Measurements from ENCODE around the gene LCE2B.
A peak's percentile ranks its signal among the peaks of the same experiment; 100 is the strongest.
"Not testable (repeated sequence)": the region's sequence is repeated elsewhere in the genome, so short reads cannot be mapped to it uniquely, and the experiment has no call there.

The LCE2B gene, protein sequence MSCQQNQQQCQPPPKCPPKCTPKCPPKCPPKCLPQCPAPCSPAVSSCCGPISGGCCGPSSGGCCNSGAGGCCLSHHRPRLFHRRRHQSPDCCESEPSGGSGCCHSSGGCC

DNA sequence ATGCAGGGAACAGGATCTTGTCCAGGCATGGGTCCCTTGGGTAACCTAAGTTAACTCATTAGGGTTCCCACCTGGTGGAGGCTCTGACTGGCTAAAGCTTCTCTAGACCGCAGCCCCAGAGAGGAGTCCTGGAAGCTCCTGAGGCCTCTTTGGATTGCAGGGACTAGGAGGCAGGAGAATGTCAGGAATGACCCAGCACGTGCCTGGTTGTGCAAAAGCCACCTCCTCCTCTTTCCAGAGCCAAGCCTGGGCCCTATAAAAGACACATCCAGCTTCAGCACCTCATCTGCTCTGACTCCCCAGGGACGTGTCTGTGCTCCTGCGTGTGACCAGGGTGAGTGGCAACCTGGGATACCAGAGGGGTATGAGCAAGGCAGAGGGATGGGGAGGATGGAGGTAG, at the start of gene LCE2B:
Gene LCE2B, plus strand, starts transcription at position 301 of the 400 bp plus-strand sequence. CDS start 721 bp downstream, outside the sequence.
- not testable (repeated sequence) for DNase-seq

DNA sequence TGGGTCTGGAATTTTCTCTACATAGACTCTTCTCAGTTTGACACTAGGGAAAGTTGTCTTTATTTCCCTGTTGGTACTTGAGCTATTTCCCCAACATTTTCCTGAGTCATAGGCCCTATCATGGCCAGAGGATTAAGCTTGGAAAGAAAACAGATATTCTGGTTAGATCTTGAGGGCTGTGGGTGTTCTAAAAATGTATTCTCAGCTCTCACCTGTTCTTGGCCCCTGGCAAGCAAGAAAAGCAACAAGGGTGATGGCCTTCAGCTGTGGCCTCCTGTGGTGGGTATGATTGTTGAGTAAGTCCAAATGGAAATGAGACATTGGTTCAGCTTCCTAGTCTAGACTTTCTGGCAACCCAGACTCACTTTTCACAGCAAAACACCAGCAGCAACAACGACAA, 45.6 kb upstream of the LCE2B start:
- no peak for DNase-seq

GRCh38 chr1:152643945-152644344, 42.0 kb upstream of the LCE2B start:
- DNase-seq = no peak

DNA sequence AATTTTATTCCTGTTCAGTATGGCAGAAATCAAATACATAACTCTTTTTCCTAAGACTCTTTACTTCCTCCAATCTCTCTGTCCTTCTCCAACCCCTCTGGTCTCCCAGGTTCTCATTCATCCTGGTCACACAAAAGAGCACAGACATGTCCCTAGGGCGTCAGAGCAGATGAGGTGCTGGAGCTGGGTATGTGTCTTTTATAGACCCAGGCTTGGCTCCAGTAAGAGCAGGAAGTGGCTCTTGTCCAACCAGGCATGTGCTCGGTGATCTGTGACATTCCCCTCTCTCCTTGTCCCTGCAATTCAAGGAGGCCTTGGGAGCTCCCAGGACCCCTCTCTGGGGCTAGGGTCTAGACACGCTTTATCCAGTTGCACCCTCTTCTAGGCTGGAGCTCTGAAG, 40.8 kb upstream of the LCE2B start:
- DNase-seq = no peak

DNA sequence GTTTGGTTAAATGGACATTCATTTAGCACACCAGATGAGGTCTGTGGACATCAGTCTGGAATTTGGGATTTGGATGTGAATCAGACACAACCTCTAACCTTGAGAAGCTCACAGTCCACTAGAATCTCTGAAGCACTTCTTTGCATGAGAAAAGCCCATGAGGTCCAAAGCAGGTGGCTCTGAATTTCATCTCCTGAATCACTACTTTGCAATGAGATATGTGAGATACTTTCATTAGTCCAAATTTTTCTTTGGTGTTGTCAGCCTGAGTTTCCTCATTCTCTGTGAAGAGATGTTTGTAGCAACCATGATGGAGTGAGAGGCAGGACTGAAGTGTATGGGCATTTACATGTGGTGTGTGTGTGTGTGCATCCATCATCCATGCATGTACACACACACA, 39.3 kb upstream of the LCE2B start:
- DNase-seq = no peak

GRCh38 chr1:152654110-152654509, 31.8 kb upstream of the LCE2B start:
- DNase-seq = peak; percentile 10

- no peak for DNase-seq
Measured at GRCh38 chr1:152656459-152656858, 29.5 kb upstream of the LCE2B start.

DNA sequence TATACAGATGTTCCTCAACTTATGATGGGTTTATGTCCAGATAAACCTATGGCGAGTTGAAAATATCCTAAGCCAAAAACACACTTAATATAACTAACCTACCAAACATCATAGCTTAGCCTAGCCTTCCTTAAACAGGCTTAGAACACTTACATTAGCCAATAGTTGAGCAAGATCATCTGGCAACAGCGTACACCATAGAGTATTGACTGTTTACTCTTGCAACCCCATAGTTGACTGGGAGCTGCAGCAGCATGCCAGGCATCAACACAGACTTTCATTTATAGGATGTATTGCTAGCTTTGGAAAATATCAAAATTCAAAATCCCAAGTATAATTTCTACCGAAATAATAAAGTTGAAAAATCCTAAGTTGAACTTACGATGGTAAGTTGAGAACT, 28.2 kb upstream of the LCE2B start:
- no peak for DNase-seq

- no peak for DNase-seq
Measured at GRCh38 chr1:152658649-152659048, 27.3 kb upstream of the LCE2B start.

DNA sequence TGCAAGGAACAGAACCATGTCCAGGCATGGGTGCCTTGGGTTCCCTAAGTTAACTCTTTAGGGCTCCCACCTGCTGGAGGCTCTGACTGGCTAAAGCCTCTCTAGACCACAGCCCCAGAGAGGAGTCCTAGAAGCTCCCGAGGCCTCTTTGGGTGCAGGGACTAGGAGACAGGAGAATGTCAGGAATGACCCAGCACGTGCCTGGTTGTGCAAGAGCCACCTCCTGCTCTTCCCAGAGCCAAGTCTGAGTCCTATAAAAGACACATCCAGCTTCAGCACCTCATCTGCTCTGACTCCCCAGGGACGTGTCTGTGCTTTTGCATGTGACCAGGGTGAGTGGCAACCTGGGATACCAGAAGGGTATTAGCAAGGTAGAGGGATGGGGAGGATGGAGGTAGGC, 22.8 kb upstream of the LCE2B start, which contains the start of gene LCE2D:
Gene LCE2D, plus strand, starts transcription at position 283 of the 400 bp plus-strand sequence. CDS start 726 bp downstream, outside the sequence.
- DNase-seq = no peak

DNA sequence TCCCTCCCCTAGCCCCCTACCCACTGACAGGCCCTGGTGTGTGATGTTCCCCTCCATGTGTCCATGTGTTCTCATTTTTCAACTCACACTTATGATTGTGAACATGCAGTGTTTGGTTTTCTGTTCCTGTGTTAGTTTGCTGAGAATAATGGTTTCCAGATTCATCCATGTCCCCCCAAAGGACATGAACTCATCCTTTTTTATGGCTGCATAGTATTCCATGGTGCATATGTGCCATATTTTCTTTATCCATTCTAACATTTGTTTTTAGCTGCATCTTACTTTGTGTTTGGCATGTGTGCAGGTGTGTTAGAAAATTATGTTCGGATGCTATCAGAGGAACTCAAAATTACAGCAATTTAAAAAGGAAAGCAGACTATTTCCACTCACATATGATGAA, 19.8 kb upstream of the LCE2B start:
- not testable (repeated sequence) for DNase-seq

GRCh38 chr1:152667648-152668047, 18.3 kb upstream of the LCE2B start:
- no peak for DNase-seq

GRCh38 chr1:152673016-152673415, 12.9 kb upstream of the LCE2B start:
- DNase-seq = no peak

DNA sequence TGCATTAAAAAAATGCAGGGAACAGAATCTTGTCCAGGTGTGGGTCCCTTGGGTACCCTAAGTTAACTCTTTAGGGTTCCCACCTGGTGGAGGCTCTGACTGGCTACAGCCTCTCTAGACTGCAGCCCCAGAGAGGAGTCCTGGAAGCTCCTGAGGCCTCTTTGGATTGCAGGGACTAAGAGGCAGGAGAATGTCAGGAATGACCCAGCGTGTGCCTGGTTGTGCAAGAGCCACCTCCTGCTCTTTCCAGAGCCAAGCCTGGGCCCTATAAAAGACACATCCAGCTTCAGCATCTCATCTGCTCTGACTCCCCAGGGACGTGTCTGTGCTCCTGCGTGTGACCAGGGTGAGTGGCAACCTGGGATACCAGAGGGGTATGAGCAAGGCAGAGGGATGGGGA, 10.9 kb upstream of the LCE2B start, which contains the start of gene LCE2C:
Gene LCE2C, plus strand, starts transcription at position 297 of the 400 bp plus-strand sequence. CDS start 737 bp downstream, outside the sequence.
- not testable (repeated sequence) for DNase-seq

DNA sequence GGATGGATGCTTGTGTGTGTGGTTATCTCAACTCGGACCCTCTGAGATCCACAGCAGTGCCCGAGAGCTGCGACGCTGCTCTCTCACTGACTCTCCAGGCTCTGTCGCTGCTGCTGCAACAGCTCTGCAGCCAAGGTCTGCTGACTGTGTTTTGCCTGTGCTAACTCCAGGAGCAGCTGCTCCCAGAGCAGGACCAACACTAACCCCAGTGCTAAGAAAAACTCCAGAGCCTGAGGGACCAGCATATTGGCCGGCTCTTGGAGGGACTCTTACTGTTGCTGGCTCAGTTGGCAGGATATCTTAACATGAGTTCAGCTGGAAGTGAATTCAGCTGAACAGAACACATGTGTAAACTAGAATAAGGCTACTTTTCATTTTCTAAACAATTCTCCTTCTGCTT, 6.5 kb upstream of the LCE2B start:
- no peak for DNase-seq

- no peak for DNase-seq
Measured at GRCh38 chr1:152681616-152682015, 4.3 kb upstream of the LCE2B start.

DNA sequence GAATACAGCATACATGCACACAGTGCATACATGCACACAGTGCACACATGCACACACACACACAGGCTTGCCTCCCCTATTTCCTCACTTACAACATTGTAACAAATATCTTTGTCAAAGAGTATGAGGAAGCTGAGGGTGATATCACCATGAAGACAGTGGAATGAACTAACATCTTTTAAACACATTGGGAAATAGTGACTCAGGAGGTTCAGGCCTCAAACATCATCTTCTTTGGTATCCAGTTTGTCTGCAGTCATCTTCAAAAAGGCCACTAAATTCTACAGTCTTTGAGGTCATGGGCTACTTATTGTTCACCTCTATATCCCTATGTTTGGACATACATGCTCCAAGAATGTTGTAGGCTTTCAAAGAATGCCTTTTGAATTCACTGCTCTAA, 2.1 kb upstream of the LCE2B start:
- DNase-seq = no peak

GRCh38 chr1:152697701-152698600, 12.0 kb downstream of the LCE2B start, which contains the start of gene LCE2A:
Gene LCE2A (plus strand): TSS chr1:152698345. CDS start chr1:152698902, 557 bp downstream.
- no peak for DNase-seq

GRCh38 chr1:152699746-152700145, 13.8 kb downstream of the LCE2B start:
- no peak for DNase-seq

GRCh38 chr1:152707860-152708259, 21.9 kb downstream of the LCE2B start, which contains the start of gene LCE4A:
Gene LCE4A (plus strand): TSS chr1:152708160. CDS start chr1:152709076, 916 bp downstream.
- DNase-seq = no peak

DNA sequence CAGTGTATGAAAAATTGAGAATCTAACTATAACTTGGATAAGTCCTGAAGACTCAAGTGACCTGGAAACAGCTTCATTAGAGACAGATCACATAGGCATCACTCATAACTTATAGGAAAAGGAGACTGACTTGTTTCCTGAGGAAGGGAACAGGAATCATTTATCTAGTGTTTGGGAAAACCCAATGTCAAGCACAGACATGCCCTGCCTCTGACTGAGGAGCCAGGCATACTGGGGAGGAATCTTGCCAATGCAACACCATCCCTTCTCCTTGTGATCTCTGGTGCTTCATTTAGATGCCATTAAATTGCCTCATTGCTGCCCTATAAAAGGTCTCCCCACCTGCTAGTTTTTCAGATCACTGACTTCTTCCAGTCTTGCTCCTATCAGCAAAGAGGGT, 32.3 kb downstream of the LCE2B start:
- DNase-seq = no peak

- no peak for DNase-seq
Measured at GRCh38 chr1:152725261-152725660, 39.3 kb downstream of the LCE2B start.

DNA sequence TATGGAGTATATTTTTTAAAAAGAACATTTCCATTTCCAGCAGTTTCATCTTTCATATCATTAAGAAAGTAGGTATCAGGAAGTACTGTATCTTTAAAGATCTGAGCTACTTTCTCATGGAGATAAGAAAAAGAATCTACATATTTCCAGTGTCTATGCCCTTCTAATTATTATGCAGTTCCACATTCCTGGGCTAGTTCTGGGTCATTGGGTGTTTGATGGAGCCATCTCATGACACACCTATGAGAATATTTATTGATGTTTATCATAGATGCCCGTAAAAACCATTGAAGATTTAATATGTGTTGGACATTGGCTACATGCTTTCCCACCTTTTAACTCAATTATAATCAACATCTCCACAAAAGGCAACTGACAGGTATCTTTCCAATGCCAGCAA, 43.1 kb downstream of the LCE2B start:
- DNase-seq = no peak

DNA sequence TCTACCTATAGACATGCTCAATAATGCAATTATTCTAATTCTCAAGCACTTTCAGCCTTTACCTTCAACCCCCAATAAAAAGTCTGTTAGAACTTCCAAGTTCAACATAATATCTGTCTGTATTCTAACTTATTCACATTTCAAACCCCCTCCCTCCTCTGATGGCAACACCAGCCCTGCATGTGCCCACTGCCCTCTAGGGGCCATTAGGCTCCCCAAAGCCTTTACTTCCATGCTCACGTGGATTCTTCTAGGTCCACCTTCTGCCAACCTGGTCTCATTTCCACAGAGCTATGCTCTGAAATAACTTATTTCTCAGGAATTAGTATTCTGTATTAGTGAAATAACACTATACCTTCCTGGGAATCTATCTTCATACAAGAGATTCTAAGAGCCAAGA, 49.7 kb downstream of the LCE2B start:
- DNase-seq = no peak
